ENCODE results near the gene MLANA.

DNA sequence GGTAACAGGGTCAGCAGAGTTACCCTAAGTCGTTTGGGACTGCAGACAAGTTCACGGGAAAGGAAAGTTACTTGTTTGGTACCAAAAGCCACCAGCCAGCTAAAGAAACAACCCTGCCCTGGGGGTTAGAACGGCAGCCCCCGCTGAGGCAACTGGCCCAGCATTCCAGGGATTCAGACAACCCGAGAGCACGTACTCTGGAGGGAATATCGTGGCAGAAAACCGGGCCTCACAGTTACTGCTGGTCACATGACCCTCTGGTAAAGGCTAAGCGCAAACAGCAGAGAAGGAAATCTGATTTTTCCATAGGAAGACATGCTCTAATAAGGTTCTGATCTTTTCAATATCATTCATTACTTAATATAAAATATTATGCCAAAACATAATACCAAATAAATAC is 22.5 kb upstream of the MLANA start:
- TF ChIP-seq, protein P1, sequence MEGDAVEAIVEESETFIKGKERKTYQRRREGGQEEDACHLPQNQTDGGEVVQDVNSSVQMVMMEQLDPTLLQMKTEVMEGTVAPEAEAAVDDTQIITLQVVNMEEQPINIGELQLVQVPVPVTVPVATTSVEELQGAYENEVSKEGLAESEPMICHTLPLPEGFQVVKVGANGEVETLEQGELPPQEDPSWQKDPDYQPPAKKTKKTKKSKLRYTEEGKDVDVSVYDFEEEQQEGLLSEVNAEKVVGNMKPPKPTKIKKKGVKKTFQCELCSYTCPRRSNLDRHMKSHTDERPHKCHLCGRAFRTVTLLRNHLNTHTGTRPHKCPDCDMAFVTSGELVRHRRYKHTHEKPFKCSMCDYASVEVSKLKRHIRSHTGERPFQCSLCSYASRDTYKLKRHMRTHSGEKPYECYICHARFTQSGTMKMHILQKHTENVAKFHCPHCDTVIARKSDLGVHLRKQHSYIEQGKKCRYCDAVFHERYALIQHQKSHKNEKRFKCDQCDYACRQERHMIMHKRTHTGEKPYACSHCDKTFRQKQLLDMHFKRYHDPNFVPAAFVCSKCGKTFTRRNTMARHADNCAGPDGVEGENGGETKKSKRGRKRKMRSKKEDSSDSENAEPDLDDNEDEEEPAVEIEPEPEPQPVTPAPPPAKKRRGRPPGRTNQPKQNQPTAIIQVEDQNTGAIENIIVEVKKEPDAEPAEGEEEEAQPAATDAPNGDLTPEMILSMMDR (IDR thresholded peaks at IDR 0.05): no peak
- no peak for TF ChIP-seq ZFX (IDR thresholded peaks at IDR 0.05; ENCODE audit: borderline replicate concordance)
